ENCODE measurements around the gene FAT1.

DNA sequence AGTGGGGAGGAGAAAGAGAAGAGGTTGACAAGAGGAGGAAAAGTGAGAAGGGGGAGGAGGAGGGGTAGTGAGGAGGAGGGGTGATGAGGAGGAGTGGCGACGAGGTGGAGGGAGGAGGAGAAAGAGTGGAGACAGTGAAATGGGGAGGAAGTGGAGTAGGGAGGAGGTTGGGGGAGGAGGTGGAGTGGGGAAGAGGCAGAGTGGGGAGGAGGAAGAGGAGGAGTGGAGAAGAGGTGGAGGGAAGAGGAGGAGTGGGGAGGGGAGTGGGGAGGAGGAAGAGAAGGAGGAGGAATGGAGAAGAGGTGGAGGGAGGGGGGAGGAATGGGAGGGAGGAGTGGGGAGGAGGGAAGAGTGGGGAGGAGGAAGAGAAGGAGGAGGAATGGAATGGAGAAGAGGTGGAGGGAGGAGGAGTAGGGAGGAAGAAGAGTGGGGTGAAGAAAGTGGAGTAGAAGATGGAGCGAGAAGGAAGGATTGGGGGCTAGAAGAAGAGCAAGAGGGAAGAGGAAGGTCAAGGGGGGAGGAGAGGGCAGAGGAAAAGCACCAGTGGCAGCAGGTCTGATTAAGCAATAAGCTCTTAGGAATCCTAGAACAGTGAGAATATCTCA, 118.3 kb downstream of the FAT1 start:
- TF ChIP-seq POLR2A (IDR thresholded peaks at IDR 0.05; ENCODE audit: low read depth, low read length): no peak
- TF ChIP-seq POLR2AphosphoS5 (IDR thresholded peaks at IDR 0.05; ENCODE audit: low read depth, low read length): no peak
- no peak for TF ChIP-seq TAF1 (IDR thresholded peaks at IDR 0.05; ENCODE audit: borderline replicate concordance, low read depth, low read length)
